Measurements from ENCODE around the gene TCL1A. TPM values are rescaled to one million over a fixed set of nuclear protein-coding genes. Genes with fewer than 3 reads are reported as not detected.

The TCL1A gene
- total RNA-seq, 1 donor from 2014 or later: not detected

DNA sequence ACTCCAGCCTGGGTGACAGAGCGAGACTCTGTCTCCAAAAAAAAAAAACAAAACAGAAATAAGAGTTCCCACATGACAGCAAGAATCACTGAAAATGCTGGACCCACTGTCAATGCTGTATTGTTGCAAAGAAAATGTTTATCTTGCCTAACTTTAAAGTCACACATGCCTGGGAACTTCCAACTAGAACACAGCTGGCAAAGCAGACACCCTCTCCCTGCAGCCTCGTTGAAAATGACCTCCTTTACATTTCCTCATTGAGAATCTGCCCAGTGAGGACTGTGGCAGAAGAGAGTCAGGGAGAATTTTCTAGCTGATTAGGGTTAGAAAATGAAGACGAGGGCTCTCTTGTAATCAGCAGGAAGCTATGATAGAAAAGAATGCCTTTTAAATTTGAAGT is 42.8 kb upstream of the TCL1A start:
- no peak for TF ChIP-seq CTCF (IDR thresholded peaks at IDR 0.05; ENCODE audit: insufficient read depth, low read depth, low read length)
- TF ChIP-seq EZH2 (IDR thresholded peaks at IDR 0.05; ENCODE audit: insufficient read depth, low read length): no peak
- no peaks in the 10 kb centered on the region for H4K20me1 ChIP-seq (ENCODE audit: insufficient read depth, low read length)
- no peak overlapping the region for H3K4me3 ChIP-seq (ENCODE audit: insufficient read depth, low read depth, low read length)
- no peak for FAIRE-seq
- H3K4me2 ChIP-seq (ENCODE audit: low read length): no peak overlapping the region
- H3K9me3 ChIP-seq (ENCODE audit: insufficient read depth, low read depth, low read length): no peaks in the 10 kb centered on the region
- H3K27me3 ChIP-seq (ENCODE audit: insufficient read depth, low read length): no peaks in the 10 kb centered on the region
- no peak overlapping the region for H2AFZ ChIP-seq (ENCODE audit: low read depth, low read length)
- H3K4me1 Mint-ChIP-seq (ENCODE audit: low read depth, unreplicated experiment): no peaks in the 10 kb centered on the region
- no peak overlapping the region for H3K9ac ChIP-seq (ENCODE audit: low read length)
- H3K36me3 ChIP-seq (ENCODE audit: insufficient read depth, low read length): no peaks in the 10 kb centered on the region
- H3K27ac Mint-ChIP-seq (ENCODE audit: unreplicated experiment): no peak overlapping the region
- peaks cover 37% of the 10 kb centered on the region for H3K27me3 Mint-ChIP-seq (ENCODE audit: low read depth, unreplicated experiment)
- no peak overlapping the region for H3K4me3 Mint-ChIP-seq (ENCODE audit: unreplicated experiment)
- no peaks in the 10 kb centered on the region for H3K4me1 ChIP-seq (ENCODE audit: insufficient read depth, low read length)
- no peaks in the 10 kb centered on the region for H3K36me3 Mint-ChIP-seq (ENCODE audit: low read depth, unreplicated experiment)
- no peak for DNase-seq (ENCODE audit: low read depth)
- H3K9me3 Mint-ChIP-seq (ENCODE audit: unreplicated experiment): peaks cover 2% of the 10 kb centered on the region
- no peak overlapping the region for H3K27ac ChIP-seq (ENCODE audit: low read depth, low read length)
- no peaks in the 10 kb centered on the region for H3K79me2 ChIP-seq (ENCODE audit: insufficient read depth, low read length)

DNA sequence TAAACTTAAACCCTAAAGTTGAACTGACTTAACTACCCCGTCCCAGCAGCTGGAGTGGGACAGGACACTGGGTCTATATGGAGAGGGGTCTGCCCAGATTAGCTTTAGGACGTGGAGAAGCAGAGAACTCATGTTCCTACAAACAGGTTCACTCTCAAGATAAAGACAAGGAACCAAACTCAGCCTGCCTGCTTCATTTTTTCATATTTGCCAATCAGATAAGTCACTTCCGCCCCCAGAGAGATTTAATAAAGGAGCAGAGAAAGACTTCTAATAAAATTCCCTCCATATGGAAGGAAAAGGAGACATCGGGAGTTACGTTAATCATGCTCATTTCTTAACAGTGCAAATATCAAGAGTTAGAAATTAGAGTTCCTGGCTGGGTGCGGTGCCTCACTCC is 42.2 kb upstream of the TCL1A start:
- H3K4me2 ChIP-seq (ENCODE audit: low read length): no peak overlapping the region
- TF ChIP-seq EZH2 (IDR thresholded peaks at IDR 0.05; ENCODE audit: insufficient read depth, low read length): no peak
- TF ChIP-seq CTCF (IDR thresholded peaks at IDR 0.05; ENCODE audit: insufficient read depth, low read depth, low read length): no peak
- no peaks in the 10 kb centered on the region for H3K9me3 ChIP-seq (ENCODE audit: insufficient read depth, low read depth, low read length)
- peaks cover 34% of the 10 kb centered on the region for H3K27me3 Mint-ChIP-seq (ENCODE audit: low read depth, unreplicated experiment)
- no peak overlapping the region for H2AFZ ChIP-seq (ENCODE audit: low read depth, low read length)
- no peak for FAIRE-seq
- H3K9ac ChIP-seq (ENCODE audit: low read length): no peak overlapping the region
- no peak overlapping the region for H3K4me3 Mint-ChIP-seq (ENCODE audit: unreplicated experiment)
- H3K27ac Mint-ChIP-seq (ENCODE audit: unreplicated experiment): no peak overlapping the region
- no peaks in the 10 kb centered on the region for H4K20me1 ChIP-seq (ENCODE audit: insufficient read depth, low read length)
- H3K27ac ChIP-seq (ENCODE audit: low read depth, low read length): no peak overlapping the region
- no peak for DNase-seq (ENCODE audit: low read depth)
- no peaks in the 10 kb centered on the region for H3K36me3 ChIP-seq (ENCODE audit: insufficient read depth, low read length)
- H3K27me3 ChIP-seq (ENCODE audit: insufficient read depth, low read length): no peaks in the 10 kb centered on the region
- H3K79me2 ChIP-seq (ENCODE audit: insufficient read depth, low read length): no peaks in the 10 kb centered on the region
- H3K4me1 Mint-ChIP-seq (ENCODE audit: low read depth, unreplicated experiment): no peaks in the 10 kb centered on the region
- no peaks in the 10 kb centered on the region for H3K4me1 ChIP-seq (ENCODE audit: insufficient read depth, low read length)
- H3K9me3 Mint-ChIP-seq (ENCODE audit: unreplicated experiment): peaks cover 2% of the 10 kb centered on the region
- H3K36me3 Mint-ChIP-seq (ENCODE audit: low read depth, unreplicated experiment): no peaks in the 10 kb centered on the region
- no peak overlapping the region for H3K4me3 ChIP-seq (ENCODE audit: insufficient read depth, low read depth, low read length)

GRCh38 chr14:95741781-95742180 is 27.9 kb upstream of the TCL1A start:
- no peak overlapping the region for H3K4me3 Mint-ChIP-seq (ENCODE audit: unreplicated experiment)
- Histone ChIP-seq H3K79me2 (ENCODE audit: insufficient read depth, low read length) (no peaks in the 10 kb centered on the region), H3K36me3 (ENCODE audit: insufficient read depth, low read length) (no peaks in the 10 kb centered on the region), H3K4me1 (ENCODE audit: insufficient read depth, low read length) (no peaks in the 10 kb centered on the region), H2AFZ (ENCODE audit: low read depth, low read length) (no peak overlapping the region), H3K4me2 (ENCODE audit: low read length) (no peak overlapping the region), H3K27me3 (ENCODE audit: insufficient read depth, low read length) (no peaks in the 10 kb centered on the region), H3K27ac (ENCODE audit: low read depth, low read length) (no peak overlapping the region), H3K4me3 (ENCODE audit: insufficient read depth, low read depth, low read length) (no peak overlapping the region), H3K9me3 (ENCODE audit: insufficient read depth, low read depth, low read length) (no peaks in the 10 kb centered on the region), H4K20me1 (ENCODE audit: insufficient read depth, low read length) (no peaks in the 10 kb centered on the region), H3K9ac (ENCODE audit: low read length) (no peak overlapping the region)
- peaks cover 6% of the 10 kb centered on the region for H3K27me3 Mint-ChIP-seq (ENCODE audit: low read depth, unreplicated experiment)
- H3K36me3 Mint-ChIP-seq (ENCODE audit: low read depth, unreplicated experiment): no peaks in the 10 kb centered on the region
- DNase-seq (ENCODE audit: low read depth) (no peak), FAIRE-seq (no peak)
- TF ChIP-seq EZH2 (IDR thresholded peaks at IDR 0.05; ENCODE audit: insufficient read depth, low read length): no peak
- no peak for TF ChIP-seq CTCF (IDR thresholded peaks at IDR 0.05; ENCODE audit: insufficient read depth, low read depth, low read length)
- no peaks in the 10 kb centered on the region for H3K4me1 Mint-ChIP-seq (ENCODE audit: low read depth, unreplicated experiment)
- peaks cover 5% of the 10 kb centered on the region for H3K9me3 Mint-ChIP-seq (ENCODE audit: unreplicated experiment)
- H3K27ac Mint-ChIP-seq (ENCODE audit: unreplicated experiment): no peak overlapping the region

All from astrocyte (in vitro differentiated cells and primary cell).